Measurements from ENCODE around the gene DNM3. TPM values are rescaled to one million over a fixed set of nuclear protein-coding genes. Genes with fewer than 3 reads are reported as not detected.

DNM3 gene
- total and polyA plus RNA-seq, 2 donors (not counting 1 experiment from before 2014, with no cell fraction given) = 1.0 to 1.3 TPM

DNA sequence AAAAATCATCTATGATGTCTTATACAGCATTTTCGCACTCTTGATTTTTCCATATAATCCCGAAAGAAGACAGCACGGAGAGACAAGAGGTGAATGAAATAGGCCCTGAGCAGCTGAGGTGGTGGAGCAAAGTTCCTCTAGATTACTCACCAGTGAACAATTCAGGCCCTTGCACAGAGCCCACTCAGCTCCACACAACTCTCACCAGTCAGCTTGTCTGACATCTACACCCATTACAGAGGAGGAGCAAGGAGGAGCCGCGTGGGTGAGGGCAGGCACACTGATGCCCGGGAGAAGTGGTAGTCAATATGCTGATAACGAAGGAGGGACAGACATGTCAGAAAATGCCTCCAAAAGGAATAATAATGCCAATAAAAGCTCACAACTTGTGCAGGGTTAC is 59.9 kb downstream of the DNM3 start:
- no peaks in the 10 kb centered on the region for H3K9me3 ChIP-seq (ENCODE audit: control extremely low read depth in 1 of 3, control insufficient read depth in 2 of 3, insufficient read depth in 1 of 3, low read length in 2 of 3)
- no peak overlapping the region for H3K27ac ChIP-seq (ENCODE audit: low read length in 2 of 2)
- Mint-ChIP-seq H3K27ac (no peak overlapping the region), H3K27me3 (peaks cover 9% of the 10 kb centered on the region), H3K4me1 (no peaks in the 10 kb centered on the region), H3K4me3 (no peak overlapping the region), H3K9me3 (ENCODE audit: insufficient read depth) (no peaks in the 10 kb centered on the region)
- no peak overlapping the region for H3K9ac ChIP-seq (ENCODE audit: low read length)
- no peak overlapping the region for H3K4me2 ChIP-seq (replicated peaks; ENCODE audit: low read depth, low read length, poor library complexity, severe bottlenecking)
- no peaks in the 10 kb centered on the region for H3K4me1 ChIP-seq (ENCODE audit: control insufficient read depth in 2 of 2, insufficient read depth in 2 of 2, low read length in 2 of 2)
- no peak for DNase-seq
- POLR2A ChIA-PET = no interaction called here
- no peak overlapping the region for H3K4me3 ChIP-seq (ENCODE audit: control extremely low read depth in 1 of 5, extremely low read depth in 1 of 5, insufficient read depth in 1 of 5, low read depth in 2 of 5, low read length in 4 of 5)
- TF ChIP-seq EZH2 (IDR thresholded peaks at IDR 0.05; ENCODE audit: borderline replicate concordance, insufficient read depth, low read depth, low read length, poor library complexity, severe bottlenecking) = no peak
- peaks cover 0 to 4% (median 0%) of the 10 kb centered on the region in 4 experiments for H3K27me3 ChIP-seq (replicated peaks in 1 of 4; ENCODE audit: control extremely low read depth in 1 of 4, control insufficient read depth in 3 of 4, insufficient read depth in 4 of 4, low read length in 3 of 4)
- no peak overlapping the region for H2AFZ ChIP-seq (ENCODE audit: insufficient read depth, low read depth, low read length, poor library complexity, severe bottlenecking)
- CTCF ChIA-PET = no interaction called here
- no peaks in the 10 kb centered on the region for H4K20me1 ChIP-seq (ENCODE audit: control insufficient read depth, insufficient read depth, low read length, poor library complexity, severe bottlenecking)
- H3K79me2 ChIP-seq (ENCODE audit: control insufficient read depth, insufficient read depth, low read length) = no peaks in the 10 kb centered on the region
- no peak for ATAC-seq (ENCODE audit: low read depth)
- 94% methylated on average over 5 of the region's 7 CpGs for WGBS (ENCODE audit: insufficient coverage)
- intact Hi-C loops (cut with micrococcal nuclease) = no loop called here
- no peaks in the 10 kb centered on the region for H3K36me3 ChIP-seq (replicated peaks in 1 of 2; ENCODE audit: control extremely low read depth in 1 of 2, control insufficient read depth in 1 of 2, extremely low read depth in 1 of 2, insufficient read depth in 2 of 2, low read length in 1 of 2)

- Histone ChIP-seq H3K36me3 (replicated peaks in 1 of 2; ENCODE audit: control extremely low read depth in 1 of 2, control insufficient read depth in 1 of 2, extremely low read depth in 1 of 2, insufficient read depth in 2 of 2, low read length in 1 of 2) (no peaks in the 10 kb centered on the region), H3K4me3 (ENCODE audit: control extremely low read depth in 1 of 5, extremely low read depth in 1 of 5, insufficient read depth in 1 of 5, low read depth in 2 of 5, low read length in 4 of 5) (no peak overlapping the region), H3K9ac (ENCODE audit: low read length) (no peak overlapping the region), H2AFZ (ENCODE audit: insufficient read depth, low read depth, low read length, poor library complexity, severe bottlenecking) (no peak overlapping the region), H3K27me3 (replicated peaks in 1 of 4; ENCODE audit: control extremely low read depth in 1 of 4, control insufficient read depth in 3 of 4, insufficient read depth in 4 of 4, low read length in 3 of 4) (peaks cover 0 to 4% (median 0%) of the 10 kb centered on the region in 4 experiments), H3K4me1 (ENCODE audit: control insufficient read depth in 2 of 2, insufficient read depth in 2 of 2, low read length in 2 of 2) (no peaks in the 10 kb centered on the region), H3K79me2 (ENCODE audit: control insufficient read depth, insufficient read depth, low read length) (no peaks in the 10 kb centered on the region), H4K20me1 (ENCODE audit: control insufficient read depth, insufficient read depth, low read length, poor library complexity, severe bottlenecking) (no peaks in the 10 kb centered on the region), H3K9me3 (ENCODE audit: control extremely low read depth in 1 of 3, control insufficient read depth in 2 of 3, insufficient read depth in 1 of 3, low read length in 2 of 3) (no peaks in the 10 kb centered on the region), H3K4me2 (replicated peaks; ENCODE audit: low read depth, low read length, poor library complexity, severe bottlenecking) (no peak overlapping the region), H3K27ac (ENCODE audit: low read length in 2 of 2) (no peak overlapping the region)
- no peak overlapping the region for H3K27ac Mint-ChIP-seq
- ATAC-seq (ENCODE audit: low read depth) (no peak), DNase-seq (no peak)
- ChIA-PET CTCF (no interaction called here), POLR2A (no interaction called here)
- H3K4me1 Mint-ChIP-seq = no peaks in the 10 kb centered on the region
- TF ChIP-seq EZH2 (IDR thresholded peaks at IDR 0.05; ENCODE audit: borderline replicate concordance, insufficient read depth, low read depth, low read length, poor library complexity, severe bottlenecking) (no peak), CTCF (IDR thresholded peaks at IDR 0.05) (no peak)
- no CpG with 5 or more reads among the region's 3 CpGs for WGBS (ENCODE audit: insufficient coverage)
- H3K27me3 Mint-ChIP-seq = peaks cover 9% of the 10 kb centered on the region
- intact Hi-C loops (cut with micrococcal nuclease) = no loop called here
- no peaks in the 10 kb centered on the region for H3K9me3 Mint-ChIP-seq (ENCODE audit: insufficient read depth)
- H3K4me3 Mint-ChIP-seq = no peak overlapping the region
Measured at GRCh38 chr1:171902527-171902926, 61.2 kb downstream of the DNM3 start.
